K562 (cell line): ENCODE results near the gene NPEPL1.

Experiments
- BRD4 ChIP-seq: fragments of 200-600 bp; sonication (generic); IDR thresholded peaks from 2 replicates; pipeline ENCODE4 v1.6.1; 2017; ENCODE audit warnings: inconsistent platforms
- BRF1 ChIP-seq: IDR thresholded peaks from 3 replicates; pipeline ENCODE4 v1.6.1; 2011; ENCODE audit warnings: borderline replicate concordance, mild to moderate bottlenecking; ENCODE audit not compliant: insufficient read length; ENCODE audit errors: extremely low read depth
- CTBP1 ChIP-seq: fragments of 450-650 bp; IDR thresholded peaks from 2 replicates; pipeline ENCODE4 v1.6.1; 2016; ENCODE audit warnings: borderline replicate concordance
- DNMT1 ChIP-seq: fragments of 450-650 bp; IDR thresholded peaks from 2 replicates; pipeline ENCODE4 v1.6.1; 2016; ENCODE audit warnings: antibody characterized with exemption, mild to moderate bottlenecking
- FOXP4 ChIP-seq: sonication (generic); formaldehyde crosslinking; IDR thresholded peaks from 2 replicates; pipeline ENCODE4 v1.8.0; 2022; ENCODE audit warnings: mild to moderate bottlenecking, missing genetic modification reagents, borderline replicate concordance
- MAFK ChIP-seq: IDR thresholded peaks from 2 replicates; pipeline ENCODE4 v1.6.1; 2011; ENCODE audit warnings: low read length, improper control_type of control experiment
- PREB ChIP-seq: sonication (generic); formaldehyde crosslinking; IDR thresholded peaks from 2 replicates; pipeline ENCODE4 v1.8.1; 2023; ENCODE audit warnings: mild to moderate bottlenecking, missing genetic modification reagents
- TAF1 ChIP-seq: IDR thresholded peaks from 2 replicates; pipeline ENCODE4 v1.6.1; 2011; ENCODE audit warnings: mild to moderate bottlenecking, low read length, moderate library complexity; ENCODE audit not compliant: insufficient read depth, control insufficient read depth, severe bottlenecking; ENCODE audit errors: extremely low read depth
- TCF7L2 ChIP-seq: fragments of 150-350 bp; IDR thresholded peaks from 2 replicates; pipeline ENCODE4 v1.6.1; 2016; ENCODE audit warnings: low read depth, mild to moderate bottlenecking, low read length, moderate library complexity
- THRA ChIP-seq: fragments of 450-650 bp; IDR thresholded peaks from 2 replicates; pipeline ENCODE4 v1.6.1; 2017; ENCODE audit warnings: mild to moderate bottlenecking, moderate library complexity
- ZNF253 ChIP-seq: fragments of 250-450 bp; sonication (Bioruptor Pico); conservative IDR thresholded peaks from 2 replicates; pipeline ENCODE4 v1.6.1; 2021; ENCODE audit warnings: mild to moderate bottlenecking
- TF ChIP-seq, protein P1 (sequence below), 3 experiments: IDR thresholded peaks in 2 of 3; conservative IDR thresholded peaks in 1 of 3; 2 replicates each; pipeline ENCODE4 v1.5.1; 2011 to 2012; ENCODE audit warnings: low read length in 3 of 3, mild to moderate bottlenecking in 3 of 3, control low read depth in 2 of 3, improper control_type of control experiment in 1 of 3, inconsistent platforms in 1 of 3, low read depth in 1 of 3, mixed read lengths in 1 of 3, moderate library complexity in 1 of 3; ENCODE audit not compliant: insufficient read depth in 2 of 3

DNA sequence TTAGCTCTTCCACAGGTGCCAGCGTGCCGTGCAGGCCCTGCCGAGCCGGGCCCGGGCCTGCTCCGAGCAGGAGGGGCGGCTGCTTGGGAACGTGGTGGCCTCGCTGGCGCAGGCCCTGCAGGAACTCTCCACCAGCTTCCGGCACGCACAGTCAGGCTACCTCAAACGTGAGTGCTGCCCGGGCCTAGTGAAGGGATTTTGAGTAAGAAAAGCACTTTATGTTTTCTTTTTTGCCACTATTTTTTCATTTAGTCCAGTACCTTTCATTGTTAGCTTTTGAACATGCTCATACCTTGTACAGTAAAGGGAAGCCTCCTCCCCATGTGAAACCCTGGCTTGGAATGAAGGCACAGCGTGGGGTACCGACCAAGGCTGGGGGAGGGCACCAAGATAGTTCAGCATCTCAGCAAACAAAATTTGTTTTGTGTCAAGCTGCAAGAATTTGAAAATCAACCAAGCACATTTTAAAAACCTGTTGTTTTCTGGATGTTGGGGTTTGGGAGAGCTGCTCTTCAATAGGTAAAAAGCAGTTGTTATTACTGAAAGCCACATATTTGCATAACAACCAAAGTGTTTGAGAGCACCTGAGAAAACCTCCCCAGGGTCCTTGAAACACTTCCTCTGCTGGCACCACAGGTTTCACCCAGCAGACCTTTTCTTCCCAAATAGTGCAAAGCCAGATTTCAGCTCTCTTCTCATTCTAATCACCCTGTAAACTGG is 23.2 kb upstream of the NPEPL1 start:
- TF ChIP-seq, protein P1, sequence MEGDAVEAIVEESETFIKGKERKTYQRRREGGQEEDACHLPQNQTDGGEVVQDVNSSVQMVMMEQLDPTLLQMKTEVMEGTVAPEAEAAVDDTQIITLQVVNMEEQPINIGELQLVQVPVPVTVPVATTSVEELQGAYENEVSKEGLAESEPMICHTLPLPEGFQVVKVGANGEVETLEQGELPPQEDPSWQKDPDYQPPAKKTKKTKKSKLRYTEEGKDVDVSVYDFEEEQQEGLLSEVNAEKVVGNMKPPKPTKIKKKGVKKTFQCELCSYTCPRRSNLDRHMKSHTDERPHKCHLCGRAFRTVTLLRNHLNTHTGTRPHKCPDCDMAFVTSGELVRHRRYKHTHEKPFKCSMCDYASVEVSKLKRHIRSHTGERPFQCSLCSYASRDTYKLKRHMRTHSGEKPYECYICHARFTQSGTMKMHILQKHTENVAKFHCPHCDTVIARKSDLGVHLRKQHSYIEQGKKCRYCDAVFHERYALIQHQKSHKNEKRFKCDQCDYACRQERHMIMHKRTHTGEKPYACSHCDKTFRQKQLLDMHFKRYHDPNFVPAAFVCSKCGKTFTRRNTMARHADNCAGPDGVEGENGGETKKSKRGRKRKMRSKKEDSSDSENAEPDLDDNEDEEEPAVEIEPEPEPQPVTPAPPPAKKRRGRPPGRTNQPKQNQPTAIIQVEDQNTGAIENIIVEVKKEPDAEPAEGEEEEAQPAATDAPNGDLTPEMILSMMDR (IDR thresholded peaks at IDR 0.05 in 2 of 3, conservative IDR thresholded peaks at IDR 0.05 in 1 of 3; ENCODE audit: insufficient read depth in 2 of 3, low read depth in 1 of 3, low read length in 3 of 3), result no peak
- TF ChIP-seq MAFK, result no peak
- TF ChIP-seq TAF1, result no peak
- no peak for TF ChIP-seq PREB (CRISPR knock-in tag)
- no peak for TF ChIP-seq BRF1
- no peak for TF ChIP-seq THRA
- no peak for TF ChIP-seq BRD4
- TF ChIP-seq CTBP1, result no peak
- no peak for TF ChIP-seq ZNF253 (CRISPR knock-in tag)
- no peak for TF ChIP-seq TCF7L2
- no peak for TF ChIP-seq DNMT1
- TF ChIP-seq FOXP4 (CRISPR knock-in tag), result no peak
